CD4-positive, CD25-positive, alpha-beta regulatory T cell (primary cell): Measurements from ENCODE around the gene SUPT20H. TPM values are rescaled to one million over a fixed set of nuclear protein-coding genes. Genes with fewer than 3 reads are reported as not detected.

Experiments used
- ATAC-seq, 2 donors: fragments of 150-1000 bp; cut with Tn5 transposase; one replicate each; pipeline ENCODE4 v1.10.0; 2021; ENCODE audit warnings: low read depth in 2 of 2, moderate number of reproducible peaks in 2 of 2, moderate library complexity in 1 of 2
- DNase-seq, 3 donors: peaks; one replicate each; pipeline versions ENCODE4 v3.0.0 to v3.0.0-alpha.2; 2012 to 2022; ENCODE audit warnings: mixed read lengths in 1 of 3
- H3K27ac ChIP-seq: one replicate; pipeline ENCODE4 v1.7.0; 2013; ENCODE audit warnings: mild to moderate bottlenecking, low read length; ENCODE audit not compliant: insufficient read depth, poor library complexity, severe bottlenecking
- H3K27me3 ChIP-seq: one replicate; pipeline ENCODE4 v1.7.0; 2013; ENCODE audit warnings: low read length; ENCODE audit not compliant: control insufficient read depth, insufficient read depth
- H3K36me3 ChIP-seq: one replicate; pipeline ENCODE4 v1.7.0; 2013; ENCODE audit warnings: mild to moderate bottlenecking, low read length, moderate library complexity; ENCODE audit not compliant: control insufficient read depth, insufficient read depth
- H3K4me1 ChIP-seq: 2 replicates; pipeline ENCODE4 v1.7.0; 2013; ENCODE audit warnings: mild to moderate bottlenecking, low read length; ENCODE audit not compliant: insufficient read depth, control insufficient read depth, poor library complexity, severe bottlenecking
- H3K4me3 ChIP-seq: one replicate; pipeline ENCODE4 v1.7.0; 2013; ENCODE audit warnings: low read depth, mild to moderate bottlenecking, low read length, moderate library complexity
- H3K9me3 ChIP-seq, 2 experiments: 1 replicate in 1 of 2; 2 replicates in 1 of 2; pipeline ENCODE4 v1.7.0; 2013; ENCODE audit warnings: low read length in 2 of 2, mild to moderate bottlenecking in 1 of 2, moderate library complexity in 1 of 2; ENCODE audit not compliant: control insufficient read depth in 2 of 2
- H3K27ac Mint-ChIP-seq, 3 donors: one replicate each; pipeline ENCODE4 v1.8.0; 2020 to 2022; ENCODE audit warnings: mild to moderate bottlenecking in 3 of 3, mixed read lengths in 3 of 3, moderate library complexity in 2 of 3
- H3K27me3 Mint-ChIP-seq: one replicate; pipeline ENCODE4 v1.8.0; 2022; ENCODE audit warnings: mild to moderate bottlenecking, mixed read lengths
- H3K36me3 Mint-ChIP-seq: one replicate; pipeline ENCODE4 v1.8.0; 2020; ENCODE audit warnings: mixed read lengths
- H3K4me1 Mint-ChIP-seq, 4 donors: one replicate each; pipeline ENCODE4 v1.8.0; 2020 to 2022; ENCODE audit warnings: mixed read lengths in 4 of 4, mild to moderate bottlenecking in 1 of 4
- H3K4me3 Mint-ChIP-seq, 4 donors: one replicate each; pipeline ENCODE4 v1.8.0; 2020 to 2022; ENCODE audit warnings: mild to moderate bottlenecking in 4 of 4, mixed read lengths in 4 of 4, moderate library complexity in 3 of 4
- H3K9me3 Mint-ChIP-seq, 7 donors: one replicate each; pipeline ENCODE4 v1.8.0; 2020 to 2022; ENCODE audit warnings: mixed read lengths in 7 of 7, mild to moderate bottlenecking in 3 of 7, moderate library complexity in 2 of 7
- polyA plus RNA-seq, 4 donors: library from polyadenylated mRNA; unstranded; fragments of 300-500 nt; fragmentation: Illumina TruSeq; gene quantifications; one replicate each; pipeline ENCODE4 v1.2.3, GENCODE V29; 2021
- total RNA-seq: library from RNA; stranded (reverse); gene quantifications from one replicate; pipeline ENCODE4 v1.2.3, GENCODE V29; 2022

The SUPT20H gene
- total and polyA plus RNA-seq, 5 donors from 2014 or later = 48.2 to 86.4 (median 52.9) TPM

DNA sequence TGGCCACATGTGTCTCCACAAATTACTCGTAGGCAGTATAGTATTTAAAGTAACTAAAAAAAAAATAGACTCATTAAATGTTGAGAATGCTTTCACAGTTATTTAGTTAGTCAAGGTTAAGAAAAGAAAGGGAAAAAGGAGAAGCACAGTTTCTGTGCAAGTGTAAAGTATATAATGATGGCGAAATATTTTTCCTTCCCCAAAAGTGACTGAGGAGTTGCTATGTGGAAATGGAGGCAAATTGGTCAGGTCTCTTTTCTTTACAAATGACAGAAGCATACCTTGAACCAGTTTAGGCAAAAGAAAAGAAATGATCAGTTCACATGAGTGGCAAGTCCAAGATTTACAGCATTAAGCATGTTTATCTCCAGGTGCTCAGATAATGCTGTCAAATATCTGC is 28.0 kb upstream of the SUPT20H start:
- Mint-ChIP-seq H3K4me1 (no peaks in the 10 kb centered on the region), H3K4me3 (no peak overlapping the region), H3K36me3 (no peaks in the 10 kb centered on the region), H3K27me3 (peaks cover 9% of the 10 kb centered on the region), H3K27ac (no peak overlapping the region), H3K9me3 (no peaks in the 10 kb centered on the region)
- no peak for DNase-seq
- H3K4me3 ChIP-seq = no peak overlapping the region
- H3K27ac ChIP-seq = no peak overlapping the region
- H3K27me3 ChIP-seq = no peaks in the 10 kb centered on the region
- H3K36me3 ChIP-seq = no peaks in the 10 kb centered on the region
- H3K4me1 ChIP-seq = no peaks in the 10 kb centered on the region
- ATAC-seq = no peak
- H3K9me3 ChIP-seq = no peaks in the 10 kb centered on the region

DNA sequence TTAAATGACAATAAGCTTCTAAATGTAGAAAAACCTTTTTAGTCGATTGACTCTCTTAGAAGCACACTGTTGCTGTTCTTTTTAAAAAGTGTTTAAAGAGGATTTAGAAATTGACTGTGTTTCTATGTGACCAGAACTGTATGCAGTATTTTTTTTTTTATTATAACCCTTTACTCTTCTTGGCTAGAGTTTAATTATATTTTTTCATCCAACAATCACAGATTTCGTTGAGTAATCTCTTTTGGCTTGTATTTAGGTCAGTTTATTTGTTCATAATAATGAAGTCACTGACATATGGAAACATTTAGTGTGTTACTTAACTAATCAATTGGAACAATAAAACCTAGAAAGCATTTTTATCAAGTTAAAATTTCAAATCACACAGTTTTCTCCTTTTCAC is 26.1 kb upstream of the SUPT20H start:
- no peak for ATAC-seq
- Mint-ChIP-seq H3K4me3 (no peak overlapping the region), H3K36me3 (no peaks in the 10 kb centered on the region), H3K9me3 (no peaks in the 10 kb centered on the region), H3K27me3 (peaks cover 12% of the 10 kb centered on the region), H3K27ac (no peak overlapping the region), H3K4me1 (no peaks in the 10 kb centered on the region)
- H3K4me3 ChIP-seq = no peak overlapping the region
- H3K27ac ChIP-seq = no peak overlapping the region
- no peaks in the 10 kb centered on the region for H3K36me3 ChIP-seq
- no peaks in the 10 kb centered on the region for H3K27me3 ChIP-seq
- H3K4me1 ChIP-seq = no peaks in the 10 kb centered on the region
- no peak for DNase-seq
- H3K9me3 ChIP-seq = no peaks in the 10 kb centered on the region

DNA sequence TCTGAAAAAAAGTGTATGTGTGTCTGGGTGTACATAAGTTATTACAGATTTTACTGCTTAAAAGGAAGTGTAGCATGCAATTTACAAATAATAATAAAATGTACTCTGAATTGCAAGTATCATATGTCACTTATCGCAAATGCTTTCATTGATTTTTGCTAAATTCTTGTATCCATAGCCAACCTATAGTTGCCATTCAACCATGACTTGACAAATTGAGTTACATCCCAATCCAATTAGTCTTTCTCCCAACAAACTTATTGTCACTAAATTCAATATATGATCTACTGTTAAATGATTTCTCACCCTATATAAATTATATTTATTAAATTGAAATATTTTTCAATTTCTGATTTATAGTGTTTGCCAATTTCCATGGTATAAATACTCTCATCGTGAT is 17.3 kb upstream of the SUPT20H start:
- Mint-ChIP-seq H3K27me3 (peaks cover 15% of the 10 kb centered on the region), H3K4me1 (no peaks in the 10 kb centered on the region)
- ATAC-seq = no peak

DNA sequence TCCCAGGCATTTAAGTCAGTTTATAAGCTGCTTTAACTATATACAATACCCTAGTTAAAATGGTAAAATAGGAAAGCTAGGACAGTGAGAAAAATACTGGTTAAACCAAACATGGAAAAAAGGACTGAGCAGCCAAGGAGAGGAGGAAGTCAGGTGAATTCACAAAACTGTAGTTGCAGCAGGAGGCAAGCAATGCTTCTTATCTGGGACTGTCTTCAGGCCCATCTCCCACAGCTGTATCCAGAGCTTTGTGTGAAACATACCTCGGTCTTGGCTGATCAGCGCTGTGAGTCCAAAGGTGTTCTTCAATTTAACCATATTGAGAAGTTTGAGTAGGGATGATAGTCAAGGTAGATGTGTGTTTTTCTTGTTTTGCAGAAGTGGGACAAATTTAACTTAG is 15.7 kb upstream of the SUPT20H start:
- ATAC-seq (no peak), DNase-seq (no peak)
- H3K27ac Mint-ChIP-seq = no peak overlapping the region
- no peaks in the 10 kb centered on the region for H3K36me3 Mint-ChIP-seq
- no peak overlapping the region for H3K4me3 Mint-ChIP-seq
- Histone ChIP-seq H3K36me3 (no peaks in the 10 kb centered on the region), H3K9me3 (no peaks in the 10 kb centered on the region), H3K4me3 (no peak overlapping the region), H3K27ac (no peak overlapping the region), H3K4me1 (no peaks in the 10 kb centered on the region), H3K27me3 (no peaks in the 10 kb centered on the region)
- H3K9me3 Mint-ChIP-seq = peaks cover 0 to 2% (median 0%) of the 10 kb centered on the region in 7 donors
- no peaks in the 10 kb centered on the region for H3K4me1 Mint-ChIP-seq
- peaks cover 15% of the 10 kb centered on the region for H3K27me3 Mint-ChIP-seq

More for the DNA sequence above, 17.3 kb upstream of the SUPT20H start:
- Mint-ChIP-seq H3K36me3 (no peaks in the 10 kb centered on the region), H3K9me3 (peaks cover 0 to 2% (median 0%) of the 10 kb centered on the region in 7 donors), H3K4me3 (no peak overlapping the region), H3K27ac (no peak overlapping the region)
- H3K4me3 ChIP-seq = no peak overlapping the region
- no peak overlapping the region for H3K27ac ChIP-seq
- no peaks in the 10 kb centered on the region for H3K9me3 ChIP-seq
- no peaks in the 10 kb centered on the region for H3K27me3 ChIP-seq
- H3K36me3 ChIP-seq = no peaks in the 10 kb centered on the region
- DNase-seq = no peak
- no peaks in the 10 kb centered on the region for H3K4me1 ChIP-seq

DNA sequence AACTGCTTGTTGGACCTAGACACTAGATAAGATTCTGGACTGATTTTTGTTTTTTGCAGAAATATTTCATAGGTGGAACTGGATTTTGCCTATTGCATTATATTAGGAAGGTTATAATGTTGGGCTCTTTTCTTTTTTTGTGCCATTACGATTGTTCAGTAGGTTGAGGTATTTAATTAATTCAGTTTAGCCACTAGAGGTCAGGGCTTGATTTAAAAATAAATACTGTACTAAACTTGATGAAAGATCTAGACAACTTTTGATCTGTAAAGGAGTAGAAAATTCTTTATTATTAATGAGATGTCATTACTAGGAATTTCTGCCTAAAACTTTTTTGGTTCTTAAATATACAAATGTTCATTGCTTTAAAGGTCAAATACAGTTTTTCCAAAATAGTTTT is 15.2 kb upstream of the SUPT20H start:
- no peak for ATAC-seq
- H3K27me3 Mint-ChIP-seq = peaks cover 15% of the 10 kb centered on the region
- DNase-seq = peak in 2 of 3 donors; percentile 21 to 22
- no peaks in the 10 kb centered on the region for H3K36me3 Mint-ChIP-seq
- H3K4me3 ChIP-seq = no peak overlapping the region
- H3K9me3 Mint-ChIP-seq = peaks cover 0 to 2% (median 0%) of the 10 kb centered on the region in 7 donors
- H3K4me3 Mint-ChIP-seq = no peak overlapping the region
- H3K27me3 ChIP-seq = no peaks in the 10 kb centered on the region
- no peak overlapping the region for H3K27ac Mint-ChIP-seq
- no peaks in the 10 kb centered on the region for H3K4me1 ChIP-seq
- no peaks in the 10 kb centered on the region for H3K4me1 Mint-ChIP-seq
- no peaks in the 10 kb centered on the region for H3K9me3 ChIP-seq
- H3K36me3 ChIP-seq = no peaks in the 10 kb centered on the region
- H3K27ac ChIP-seq = no peak overlapping the region

DNA sequence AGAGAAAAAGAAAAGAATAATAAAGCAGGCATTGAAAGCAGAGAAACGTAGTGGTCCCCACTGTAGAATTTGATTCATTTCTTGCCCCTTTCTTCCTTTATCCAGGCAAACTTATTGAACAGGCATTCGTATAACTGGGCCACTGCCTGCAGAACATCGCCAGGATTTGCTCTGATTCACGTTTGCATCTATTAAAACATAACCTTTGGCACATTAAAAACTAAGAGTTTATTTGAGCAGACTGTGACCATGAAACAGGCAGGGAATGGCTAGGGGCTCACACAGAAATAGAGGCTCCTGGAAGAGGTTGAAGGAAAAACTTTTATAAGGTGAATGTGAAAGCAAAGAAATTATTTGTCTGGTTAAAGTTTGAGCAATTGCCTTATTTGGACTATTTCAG is 12.5 kb upstream of the SUPT20H start:
- no peak overlapping the region for H3K27ac ChIP-seq
- Mint-ChIP-seq H3K36me3 (no peaks in the 10 kb centered on the region), H3K9me3 (peaks cover 0 to 2% (median 0%) of the 10 kb centered on the region in 7 donors), H3K4me3 (no peak overlapping the region), H3K27ac (no peak overlapping the region), H3K27me3 (peaks cover 19% of the 10 kb centered on the region), H3K4me1 (no peaks in the 10 kb centered on the region)
- H3K27me3 ChIP-seq = no peaks in the 10 kb centered on the region
- no peaks in the 10 kb centered on the region for H3K4me1 ChIP-seq
- H3K9me3 ChIP-seq = no peaks in the 10 kb centered on the region
- DNase-seq = no peak
- no peak overlapping the region for H3K4me3 ChIP-seq
- ATAC-seq = no peak
- no peaks in the 10 kb centered on the region for H3K36me3 ChIP-seq

DNA sequence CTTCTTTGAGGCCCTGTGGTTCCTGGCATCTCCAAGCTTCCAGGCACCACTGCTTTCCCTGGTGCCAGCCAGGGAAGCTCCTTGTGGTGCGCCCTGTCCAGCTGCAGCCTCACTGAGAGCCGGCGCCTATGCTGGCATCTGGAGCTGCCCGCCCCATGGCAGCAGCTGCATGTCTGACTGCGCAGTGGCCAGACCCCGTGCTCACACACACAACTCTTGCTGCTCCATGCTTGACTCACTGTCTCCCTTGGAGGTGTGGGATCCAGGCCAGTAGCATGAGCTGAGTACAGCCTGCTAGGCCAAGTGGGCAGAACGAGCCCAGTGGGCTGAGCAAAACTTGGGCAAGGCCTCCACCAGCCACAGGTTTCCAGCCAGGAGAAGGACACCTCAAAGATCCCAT is 11.5 kb upstream of the SUPT20H start:
- Mint-ChIP-seq H3K4me3 (no peak overlapping the region), H3K27ac (no peak overlapping the region), H3K36me3 (no peaks in the 10 kb centered on the region), H3K27me3 (peaks cover 21% of the 10 kb centered on the region), H3K4me1 (no peaks in the 10 kb centered on the region), H3K9me3 (peaks cover 0 to 2% (median 0%) of the 10 kb centered on the region in 7 donors)
- no peaks in the 10 kb centered on the region for H3K4me1 ChIP-seq
- peaks cover 2% of the 10 kb centered on the region for H3K27me3 ChIP-seq
- DNase-seq (no peak), ATAC-seq (no peak)
- H3K9me3 ChIP-seq = no peaks in the 10 kb centered on the region
- no peak overlapping the region for H3K4me3 ChIP-seq
- no peak overlapping the region for H3K27ac ChIP-seq
- H3K36me3 ChIP-seq = no peaks in the 10 kb centered on the region

DNA sequence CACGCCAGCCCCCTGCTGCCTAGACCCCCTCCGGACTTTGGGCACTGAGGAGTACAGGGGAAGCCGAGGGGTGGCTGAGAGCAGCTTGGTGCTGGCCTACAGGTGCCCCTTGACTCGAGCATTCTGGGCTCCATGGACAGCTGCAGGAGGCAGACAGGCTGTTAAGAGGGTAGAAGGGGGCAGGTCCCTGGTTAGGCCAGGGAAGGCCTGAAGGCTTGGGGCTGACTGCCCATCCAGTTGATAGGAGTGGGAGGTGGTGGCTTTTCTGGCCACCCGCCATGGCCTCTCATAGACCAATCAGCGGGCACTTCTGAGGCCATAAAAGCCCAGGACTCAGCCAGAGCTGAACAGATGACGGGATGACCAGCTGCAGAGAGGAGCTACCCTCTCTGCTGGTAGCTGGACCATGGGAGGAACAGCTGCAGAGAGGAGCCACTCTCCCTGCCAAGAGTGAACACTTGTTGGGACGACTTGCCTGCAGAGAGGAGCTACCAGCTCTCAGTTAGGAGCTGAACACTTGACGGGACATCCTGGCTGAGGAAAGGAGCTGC is 10.7 kb upstream of the SUPT20H start:
- no peak for ATAC-seq

More for the DNA sequence above, 10.7 kb upstream of the SUPT20H start:
- Mint-ChIP-seq H3K9me3 (peaks cover 0 to 2% (median 0%) of the 10 kb centered on the region in 7 donors), H3K27me3 (peaks cover 23% of the 10 kb centered on the region), H3K4me1 (no peaks in the 10 kb centered on the region), H3K36me3 (no peaks in the 10 kb centered on the region), H3K4me3 (no peak overlapping the region), H3K27ac (no peak overlapping the region)
- H3K36me3 ChIP-seq = no peaks in the 10 kb centered on the region
- H3K27me3 ChIP-seq = peaks cover 2% of the 10 kb centered on the region
- H3K27ac ChIP-seq = no peak overlapping the region
- no peak overlapping the region for H3K4me3 ChIP-seq
- H3K9me3 ChIP-seq = no peaks in the 10 kb centered on the region
- H3K4me1 ChIP-seq = no peaks in the 10 kb centered on the region
- no peak for DNase-seq
